ENCODE measurements around the gene FAM187B. TPM values are rescaled to one million over a fixed set of nuclear protein-coding genes. Genes with fewer than 3 reads are reported as not detected.

The FAM187B gene
- under 1 TPM in 1 of 4 donors, not detected in 3; 0.67 TPM for total RNA-seq

DNA sequence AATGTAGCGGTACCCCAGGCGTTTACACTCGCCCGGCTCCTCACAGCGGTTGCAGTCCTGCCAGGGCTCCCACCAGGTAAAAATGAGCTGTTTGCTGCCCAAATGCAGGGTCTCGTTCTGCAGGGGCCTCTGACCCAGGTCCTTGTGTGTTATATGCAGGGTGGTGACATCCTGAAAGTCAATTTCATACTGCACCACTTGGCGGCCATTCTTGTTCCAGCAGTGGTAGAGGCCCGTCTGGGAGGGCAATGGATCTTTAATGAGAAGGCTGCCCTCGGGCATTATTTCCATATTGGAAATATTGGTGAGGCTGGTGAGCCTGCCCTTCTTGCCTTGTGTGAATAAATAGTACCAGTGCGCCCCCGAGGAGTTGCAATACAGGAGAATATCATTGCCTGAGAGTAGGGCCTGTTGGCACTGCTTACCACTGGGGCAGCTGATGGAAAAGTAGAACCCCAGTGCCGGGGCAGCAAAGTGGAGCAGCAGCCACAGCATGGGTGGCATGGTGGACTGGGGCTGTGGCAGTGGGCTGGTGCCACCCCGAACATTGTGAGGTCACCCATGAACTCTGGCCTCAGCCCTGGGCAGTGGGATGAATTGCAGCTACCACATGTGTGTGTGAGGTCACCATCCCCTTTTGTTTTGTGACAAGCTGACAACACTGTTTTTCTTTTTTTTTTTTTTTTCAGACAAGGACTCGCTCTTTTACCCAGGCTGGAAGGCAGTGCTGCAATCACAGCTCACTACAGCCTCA lies at the start of gene FAM187B:
FAM187B (minus strand) TSS at position 563 of the 754 bp plus-strand sequence; CDS start at position 504, 59 bp downstream.
- no peak for TF ChIP-seq CTCF (IDR thresholded peaks at IDR 0.05)
- no peak for TF ChIP-seq POLR2A (IDR thresholded peaks at IDR 0.05)
- H3K27me3 ChIP-seq, result no peaks in the 10 kb centered on the region
- DNase-seq, result no peak
- intact Hi-C loops (cut with DNase I), result no loop called here
- H3K36me3 ChIP-seq, result no peaks in the 10 kb centered on the region
- no peak within 1 kb of the TSS for H3K27ac ChIP-seq
- H3K4me3 ChIP-seq (replicated peaks in 1 of 3), result no peak within 1 kb of the TSS
- WGBS, 2 donors, result 80 to 91% methylated on average over 7 to 12 of the region's 14 CpGs
- H3K9me3 ChIP-seq, result no peaks in the 10 kb centered on the region
- peaks cover 0 to 2% of the 10 kb centered on the region in 2 donors for H3K4me1 ChIP-seq

GRCh38 chr19:35276706-35277281 lies 48.3 kb upstream of the FAM187B start:
- Histone ChIP-seq H3K4me1 (peaks cover 11 to 17% of the 10 kb centered on the region in 2 donors), H3K9me3 (no peaks in the 10 kb centered on the region), H3K4me3 (replicated peaks in 1 of 3) (no peak overlapping the region), H3K36me3 (peaks cover 43% of the 10 kb centered on the region in 2 donors), H3K27me3 (no peaks in the 10 kb centered on the region), H3K27ac (no peak overlapping the region)
- 94 to 95% methylated on average over 19 to 25 of the region's 28 CpGs for WGBS, 2 donors
- DNase-seq, result no peak
- intact Hi-C loops (cut with DNase I), result loop anchor here (5.0 to 10.0 kb wide), 2 partner anchors 71 to 328 kb away; partner anchors contain the start of gene FFAR1
- no peak for TF ChIP-seq POLR2A (IDR thresholded peaks at IDR 0.05)
- no peak for TF ChIP-seq CTCF (IDR thresholded peaks at IDR 0.05)

- TF ChIP-seq CTCF (IDR thresholded peaks at IDR 0.05), result no peak
- no peak for TF ChIP-seq POLR2A (IDR thresholded peaks at IDR 0.05)
- intact Hi-C loops (cut with DNase I), result loop anchor here (10.0 kb wide), 1 partner anchor 330 kb away; no protein-coding TSS in a partner anchor
Measured at GRCh38 chr19:35274323-35274722, 45.8 kb upstream of the FAM187B start.

DNA sequence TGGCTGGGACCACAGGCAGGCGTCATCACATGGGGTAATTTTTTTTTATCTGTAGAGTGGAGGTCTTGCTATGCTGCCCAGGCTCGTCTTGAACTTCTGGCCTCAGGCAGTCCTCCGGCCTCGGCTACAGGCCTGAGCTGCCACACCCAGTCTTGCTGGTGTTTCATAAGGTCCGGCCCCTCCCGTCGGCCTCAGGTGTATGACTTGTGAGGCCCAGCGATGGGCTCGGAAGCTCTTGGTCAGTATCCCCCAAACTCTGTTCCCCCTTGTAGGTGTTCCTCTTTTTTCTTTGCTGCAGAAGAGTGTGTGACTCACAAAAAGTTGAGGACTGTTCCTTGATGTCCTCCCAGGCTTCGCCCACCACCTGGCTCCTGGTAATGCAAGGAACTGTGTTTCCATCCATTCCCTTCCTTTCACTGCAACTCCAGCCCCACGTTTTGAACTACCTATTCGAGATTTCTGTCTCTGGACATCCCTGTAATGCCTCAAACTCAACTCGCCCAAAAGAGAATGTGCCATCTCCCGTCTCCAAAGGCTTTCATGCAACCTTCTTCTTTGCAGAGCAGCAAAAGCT lies 45.2 kb upstream of the FAM187B start:
- Histone ChIP-seq H3K4me1 (peaks cover 8 to 9% of the 10 kb centered on the region in 2 donors), H3K36me3 (peaks cover 43 to 53% of the 10 kb centered on the region in 2 donors), H3K27me3 (no peaks in the 10 kb centered on the region), H3K9me3 (no peaks in the 10 kb centered on the region), H3K4me3 (replicated peaks in 1 of 3) (no peak overlapping the region), H3K27ac (no peak overlapping the region)
- no peak for DNase-seq
- WGBS, 2 donors, result 86 to 87% methylated on average over 14 of the region's 14 CpGs
- intact Hi-C loops (cut with DNase I), result loop anchor here (10.0 kb wide), 1 partner anchor 331 kb away; no protein-coding TSS in a partner anchor
- TF ChIP-seq POLR2A (IDR thresholded peaks at IDR 0.05) (no peak), CTCF (IDR thresholded peaks at IDR 0.05) (no peak)

More at GRCh38 chr19:35274323-35274722, 45.8 kb upstream of the FAM187B start:
- Histone ChIP-seq H3K9me3 (no peaks in the 10 kb centered on the region), H3K4me3 (replicated peaks in 1 of 3) (no peak overlapping the region), H3K4me1 (peaks cover 8 to 9% of the 10 kb centered on the region in 2 donors), H3K36me3 (peaks cover 49 to 59% of the 10 kb centered on the region in 2 donors), H3K27ac (no peak overlapping the region), H3K27me3 (no peaks in the 10 kb centered on the region)
- WGBS, 2 donors, result 87 to 97% methylated on average over 5 of the region's 5 CpGs
- DNase-seq, result no peak
